Measurements from ENCODE around the gene PEX11A.
A peak's percentile ranks its signal among the peaks of the same experiment; 100 is the strongest.

PEX11A gene

GRCh38 chr15:89648106-89649012, 42.2 kb downstream of the PEX11A start:
- no peak overlapping the region for H3K4me3 ChIP-seq (ENCODE audit: low read depth, low read length)
- peaks cover 28% of the 10 kb centered on the region for H3K36me3 ChIP-seq

GRCh38 chr15:89647191-89647851, 43.2 kb downstream of the PEX11A start:
- TF ChIP-seq CTCF (IDR thresholded peaks at IDR 0.05; ENCODE audit: low read depth, low read length), result peak; percentile 96
- H3K27me3 ChIP-seq (ENCODE audit: insufficient read depth, low read depth, severe bottlenecking), result no peaks in the 10 kb centered on the region
- peaks cover 34% of the 10 kb centered on the region for H3K36me3 ChIP-seq

More at GRCh38 chr15:89648106-89649012, 42.2 kb downstream of the PEX11A start:
- no peaks in the 10 kb centered on the region for H3K27me3 ChIP-seq (ENCODE audit: insufficient read depth, low read depth, severe bottlenecking)
- TF ChIP-seq CTCF (IDR thresholded peaks at IDR 0.05; ENCODE audit: low read depth, low read length), result no peak
- H3K27ac ChIP-seq, result no peak overlapping the region
- H3K9me3 ChIP-seq (ENCODE audit: severe bottlenecking), result no peaks in the 10 kb centered on the region
- no peak for DNase-seq

GRCh38 chr15:89646416-89647141, 44.0 kb downstream of the PEX11A start:
- DNase-seq, result no peak
- Histone ChIP-seq H3K36me3 (peaks cover 34% of the 10 kb centered on the region), H3K27me3 (ENCODE audit: insufficient read depth, low read depth, severe bottlenecking) (no peaks in the 10 kb centered on the region), H3K9me3 (ENCODE audit: severe bottlenecking) (no peaks in the 10 kb centered on the region), H3K4me3 (ENCODE audit: low read depth, low read length) (no peak overlapping the region), H3K27ac (no peak overlapping the region)
- TF ChIP-seq CTCF (IDR thresholded peaks at IDR 0.05; ENCODE audit: low read depth, low read length), result no peak

More at GRCh38 chr15:89647191-89647851, 43.2 kb downstream of the PEX11A start:
- H3K9me3 ChIP-seq (ENCODE audit: severe bottlenecking), result no peaks in the 10 kb centered on the region
- H3K4me3 ChIP-seq (ENCODE audit: low read depth, low read length), result no peak overlapping the region
- H3K27ac ChIP-seq, result no peak overlapping the region
- peak; percentile 84 for DNase-seq

- no peak for DNase-seq
- Histone ChIP-seq H3K9me3 (ENCODE audit: severe bottlenecking) (no peaks in the 10 kb centered on the region), H3K27ac (no peak overlapping the region), H3K4me3 (ENCODE audit: low read depth, low read length) (no peak overlapping the region), H3K27me3 (ENCODE audit: insufficient read depth, low read depth, severe bottlenecking) (no peaks in the 10 kb centered on the region), H3K36me3 (peaks cover 35% of the 10 kb centered on the region)
- no peak for TF ChIP-seq CTCF (IDR thresholded peaks at IDR 0.05; ENCODE audit: low read depth, low read length)
These were observed 44.9 kb downstream of the PEX11A start for GRCh38 chr15:89645680-89646079.

- Histone ChIP-seq H3K9me3 (ENCODE audit: severe bottlenecking) (no peaks in the 10 kb centered on the region), H3K4me3 (ENCODE audit: low read depth, low read length) (no peak overlapping the region), H3K27me3 (ENCODE audit: insufficient read depth, low read depth, severe bottlenecking) (no peaks in the 10 kb centered on the region), H3K27ac (no peak overlapping the region), H3K36me3 (peaks cover 39% of the 10 kb centered on the region)
- no peak for TF ChIP-seq CTCF (IDR thresholded peaks at IDR 0.05; ENCODE audit: low read depth, low read length)
- DNase-seq, result no peak
These were observed 48.4 kb downstream of the PEX11A start for GRCh38 chr15:89642106-89642505.
